C1 segment of cervical spinal cord (tissue), 14 donors: ENCODE measurements around the gene FAM163B.
"Not testable (repeated sequence)": the region's sequence is repeated elsewhere in the genome, so short reads cannot be mapped to it uniquely, and the experiment has no call there.

Source experiments
- DNase-seq, 14 donors: peaks; one replicate each; lab custom pipeline; 2025; lab: John Stamatoyannopoulos, UW

FAM163B gene

DNA sequence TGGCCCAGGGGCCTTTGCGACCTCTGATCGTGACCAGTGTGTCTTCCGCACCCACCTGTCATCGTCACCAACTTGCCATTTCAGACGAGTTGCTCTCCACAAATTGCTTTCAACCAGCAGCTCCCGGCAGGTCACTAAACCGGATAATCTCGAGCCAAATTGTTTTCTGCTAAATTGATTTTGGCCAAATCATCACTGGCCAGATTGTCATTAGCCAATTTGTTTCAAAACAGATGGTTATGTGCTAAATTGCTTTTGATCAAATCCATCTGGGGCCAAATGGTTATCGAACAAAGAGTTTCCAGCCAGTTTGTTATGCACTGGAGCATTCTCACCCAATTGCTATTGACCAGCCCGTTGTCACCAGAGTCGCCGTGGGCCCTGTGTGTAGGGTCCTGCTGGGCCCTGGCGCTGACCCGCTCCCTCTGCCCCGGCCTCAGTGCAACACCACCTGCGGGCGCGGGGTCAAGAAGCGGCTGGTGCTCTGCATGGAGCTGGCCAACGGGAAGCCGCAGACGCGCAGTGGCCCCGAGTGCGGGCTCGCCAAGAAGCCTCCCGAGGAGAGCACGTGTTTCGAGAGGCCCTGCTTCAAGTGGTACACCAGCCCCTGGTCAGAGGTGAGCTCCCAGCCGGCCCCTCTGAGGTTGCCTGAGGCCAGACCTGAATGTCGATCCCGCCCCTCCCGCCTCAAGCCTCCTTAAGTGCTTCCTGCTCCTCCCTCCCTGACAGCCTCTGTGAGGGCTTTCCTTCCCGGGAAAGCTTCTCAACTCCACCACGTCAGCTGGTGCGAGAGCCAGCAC lies 39.1 kb downstream of the FAM163B start:
- DNase-seq, result peak in 1 of 14 donors; percentile 77

DNA sequence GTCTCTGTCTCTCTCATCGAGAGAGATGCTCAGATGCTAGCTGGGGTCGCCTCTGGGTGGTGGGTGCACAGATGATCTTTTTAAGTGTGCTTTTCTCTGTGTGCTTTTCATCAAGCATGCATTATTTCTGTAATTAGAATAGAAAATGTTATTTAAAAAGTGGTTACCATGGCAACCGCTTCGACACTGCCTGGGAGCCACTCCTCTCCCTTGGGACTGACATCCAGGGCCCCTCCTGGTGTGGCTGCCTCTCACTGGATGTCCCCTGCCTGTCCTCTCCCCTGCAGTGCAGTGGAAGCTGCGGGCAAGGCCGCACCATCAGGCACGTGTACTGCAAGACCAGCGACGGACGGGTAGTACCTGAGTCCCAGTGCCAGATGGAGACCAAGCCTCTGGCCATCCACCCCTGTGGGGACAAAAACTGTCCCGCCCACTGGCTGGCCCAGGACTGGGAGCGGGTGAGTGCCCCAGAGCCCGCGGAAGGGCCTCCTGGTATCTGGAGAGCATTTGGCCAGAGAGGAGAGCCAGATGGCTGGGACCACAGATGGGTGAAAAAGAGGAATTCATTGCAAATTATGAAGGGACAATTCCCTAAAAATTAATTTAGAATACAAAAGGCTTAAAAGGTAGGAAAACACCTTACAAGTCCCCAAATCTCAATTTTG lies 39.9 kb downstream of the FAM163B start:
- DNase-seq, result peak in 1 of 14 donors; percentile 46

DNA sequence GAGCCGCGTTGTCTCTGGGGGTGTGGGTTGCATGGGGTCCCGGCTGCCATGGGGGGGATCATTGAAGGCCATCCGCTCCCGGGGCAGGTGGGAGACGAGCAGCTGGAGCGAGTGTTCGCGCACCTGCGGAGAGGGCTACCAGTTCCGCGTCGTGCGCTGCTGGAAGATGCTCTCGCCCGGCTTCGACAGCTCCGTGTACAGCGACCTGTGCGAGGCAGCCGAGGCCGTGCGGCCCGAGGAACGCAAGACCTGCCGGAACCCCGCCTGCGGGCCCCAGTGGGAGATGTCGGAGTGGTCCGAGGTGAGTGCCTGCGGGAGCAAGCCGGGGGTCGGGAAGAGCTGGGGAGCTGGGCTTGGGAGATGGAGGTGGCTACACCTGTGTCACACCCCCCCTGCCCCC lies 41.0 kb downstream of the FAM163B start:
- no peak for DNase-seq

DNA sequence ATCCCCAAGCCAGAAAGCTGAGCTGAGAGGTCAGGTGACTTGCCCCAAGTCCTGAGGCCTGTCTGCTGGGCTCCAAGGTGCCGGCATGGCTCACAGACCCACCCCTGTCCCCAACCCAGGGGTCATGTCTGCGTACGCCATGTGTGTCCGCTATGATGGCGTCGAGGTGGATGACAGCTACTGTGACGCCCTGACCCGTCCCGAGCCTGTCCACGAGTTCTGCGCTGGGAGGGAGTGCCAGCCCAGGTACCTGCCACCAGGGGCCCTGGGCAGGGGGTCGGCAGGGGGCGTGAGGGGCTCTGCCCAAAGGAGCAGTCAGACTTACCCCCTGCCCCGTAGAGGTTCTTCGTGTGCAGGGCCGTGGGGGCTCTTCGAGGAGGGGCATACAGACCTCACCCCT lies 42.4 kb downstream of the FAM163B start:
- DNase-seq, result no peak

DNA sequence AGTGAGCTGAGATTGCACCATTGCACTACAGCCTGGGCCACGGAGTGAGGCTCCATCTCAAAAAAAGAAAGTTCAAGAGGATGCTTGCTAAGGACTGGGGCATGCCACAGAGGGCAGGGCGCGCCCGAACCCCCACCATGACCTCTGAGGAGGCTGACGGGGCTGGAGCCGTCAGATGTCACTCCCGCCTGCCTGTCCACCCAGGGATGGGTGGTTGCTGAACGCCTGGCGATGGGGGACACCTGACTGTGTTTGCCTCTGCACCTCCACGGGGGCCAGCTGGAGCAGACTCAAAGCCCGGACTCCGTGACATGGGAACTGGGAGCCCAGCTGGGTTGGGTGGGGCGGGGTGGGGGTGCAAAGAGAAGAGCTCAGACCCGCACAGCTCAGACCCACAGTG lies 42.8 kb downstream of the FAM163B start:
- DNase-seq, result no peak

DNA sequence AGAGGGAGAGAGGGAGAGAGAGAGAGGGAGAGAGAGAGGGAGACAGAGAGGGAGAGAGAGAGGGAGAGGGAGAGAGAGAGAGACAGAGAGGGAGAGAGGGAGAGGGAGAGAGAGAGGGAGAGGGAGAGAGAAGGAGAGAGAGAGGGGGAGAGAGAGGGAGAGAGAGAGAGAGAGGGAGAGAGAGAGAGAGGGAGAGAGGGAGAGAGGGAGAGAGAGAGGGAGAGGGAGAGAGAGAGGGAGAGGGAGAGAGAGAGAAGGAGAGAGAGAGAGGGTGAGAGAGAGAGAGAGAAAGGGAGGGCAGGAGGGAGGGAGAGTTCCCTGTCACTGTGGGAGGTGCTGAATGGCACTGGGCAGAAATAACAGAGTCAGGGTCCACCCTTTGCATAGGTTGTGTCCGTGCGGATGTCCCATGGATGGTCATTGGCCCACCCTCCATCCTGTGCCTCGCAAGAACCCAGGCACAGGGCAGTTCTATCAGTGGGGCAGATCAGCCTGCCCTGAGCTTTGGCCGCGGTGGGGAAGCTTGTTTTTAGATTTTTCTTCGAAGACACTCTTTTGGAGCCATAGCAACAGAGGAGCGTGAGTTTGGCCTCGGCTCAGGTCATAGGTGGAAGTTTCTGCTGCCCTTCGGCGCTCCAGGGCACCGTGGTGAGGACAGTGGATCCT lies 44.6 kb downstream of the FAM163B start:
- no peak for DNase-seq

DNA sequence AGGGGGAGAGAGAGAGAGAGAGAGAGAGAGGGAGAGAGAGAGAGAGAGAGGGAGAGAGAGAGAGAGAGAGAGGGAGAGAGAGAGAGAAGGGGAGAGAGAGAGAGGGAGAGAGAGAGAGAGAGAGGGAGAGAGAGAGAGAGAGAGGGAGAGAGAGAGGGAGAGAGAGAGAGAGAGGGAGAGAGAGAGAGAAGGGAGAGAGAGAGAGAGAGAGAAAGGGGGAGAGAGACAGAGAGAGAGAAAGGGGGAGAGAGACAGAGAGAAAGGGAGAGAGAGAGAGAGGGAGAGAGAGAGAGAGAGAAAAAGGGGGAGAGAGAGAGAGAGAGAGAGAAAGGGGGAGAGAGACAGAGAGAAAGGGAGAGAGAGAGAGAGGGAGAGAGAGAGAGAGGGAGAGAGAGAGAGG lies 45.4 kb downstream of the FAM163B start:
- not testable (repeated sequence) for DNase-seq

DNA sequence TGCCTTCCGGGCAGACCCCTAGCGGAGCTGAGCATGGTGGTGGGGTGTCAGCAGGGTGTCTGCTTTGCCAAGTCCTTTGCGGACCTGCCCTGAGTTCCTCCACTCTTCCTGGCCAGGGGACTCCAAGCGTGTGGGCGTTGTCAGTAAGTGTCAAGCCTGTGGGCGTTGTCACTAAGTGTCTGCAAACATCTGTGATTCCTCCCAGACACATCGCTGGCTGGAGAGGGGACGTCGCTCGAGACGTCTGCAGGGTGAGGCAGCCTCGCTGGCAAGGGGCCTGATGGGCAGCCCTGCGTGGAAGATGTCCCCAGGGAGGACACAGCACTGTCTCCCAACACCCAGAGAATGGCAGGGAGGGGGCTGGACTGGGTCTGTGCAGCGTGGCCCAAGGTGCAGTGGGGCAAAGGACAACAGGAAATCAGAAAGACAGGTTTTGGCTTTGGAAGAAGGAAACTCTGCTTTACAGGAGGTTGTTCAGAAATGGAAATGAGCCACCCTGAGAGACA lies 45.8 kb downstream of the FAM163B start:
- no peak for DNase-seq

DNA sequence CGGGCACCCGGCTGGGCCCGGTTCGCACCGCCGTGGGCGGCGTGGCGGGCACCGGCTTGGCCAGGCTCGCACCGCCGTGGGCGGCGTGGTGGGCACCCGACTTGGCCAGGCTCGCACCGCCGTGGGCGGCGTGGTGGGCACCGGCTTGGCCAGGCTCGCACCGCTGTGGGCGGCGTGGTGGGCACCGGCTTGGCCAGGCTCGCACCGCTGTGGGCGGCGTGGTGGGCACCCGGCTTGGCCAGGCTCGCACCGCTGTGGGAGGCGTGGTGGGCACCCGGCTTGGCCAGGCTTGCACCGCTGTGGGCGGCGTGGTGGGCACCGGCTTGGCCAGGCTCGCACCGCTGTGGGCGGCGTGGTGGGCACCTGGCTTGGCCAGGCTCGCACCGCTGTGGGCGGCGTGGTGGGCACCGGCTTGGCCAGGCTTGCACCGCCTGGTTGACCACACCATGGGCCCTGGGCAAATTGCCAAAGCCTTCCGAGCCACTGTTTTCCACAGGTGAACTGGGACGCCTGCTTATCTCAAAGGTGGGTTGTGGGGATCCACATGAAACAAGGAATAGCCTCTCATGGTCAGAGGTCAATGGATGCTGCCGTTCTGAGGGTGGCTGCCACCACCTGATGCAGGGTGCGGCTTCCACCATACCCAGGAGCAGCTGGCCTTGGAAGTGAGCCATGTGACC lies 46.4 kb downstream of the FAM163B start:
- no peak for DNase-seq

DNA sequence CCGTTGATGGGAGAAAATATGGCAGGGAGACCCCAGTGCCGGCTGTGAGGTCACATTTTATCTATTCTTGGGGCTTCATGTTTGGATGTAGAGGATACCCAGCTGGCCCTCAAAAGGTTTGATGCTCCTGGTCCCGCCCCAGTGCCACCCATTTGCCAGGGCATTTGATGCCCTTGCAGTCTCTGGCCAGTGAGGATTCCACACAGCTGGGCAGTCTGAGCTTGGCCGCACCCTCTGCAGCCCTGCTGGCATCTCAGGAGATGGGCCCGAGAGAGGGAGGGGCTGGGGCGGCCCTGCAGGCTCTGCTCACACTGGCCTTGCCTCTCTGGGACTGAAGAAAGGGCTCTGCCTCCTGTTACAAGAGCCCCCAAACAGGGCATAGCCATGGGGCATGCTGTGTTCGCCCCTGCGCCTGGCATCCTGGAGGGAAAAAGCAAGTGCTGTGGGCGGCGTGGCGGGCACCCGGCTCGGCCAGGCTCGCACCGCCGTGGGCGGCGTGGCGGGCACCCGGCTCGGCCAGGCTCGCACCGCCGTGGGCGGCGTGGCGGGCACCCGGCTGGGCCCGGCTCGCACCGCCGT lies 47.1 kb downstream of the FAM163B start:
- no peak for DNase-seq

DNA sequence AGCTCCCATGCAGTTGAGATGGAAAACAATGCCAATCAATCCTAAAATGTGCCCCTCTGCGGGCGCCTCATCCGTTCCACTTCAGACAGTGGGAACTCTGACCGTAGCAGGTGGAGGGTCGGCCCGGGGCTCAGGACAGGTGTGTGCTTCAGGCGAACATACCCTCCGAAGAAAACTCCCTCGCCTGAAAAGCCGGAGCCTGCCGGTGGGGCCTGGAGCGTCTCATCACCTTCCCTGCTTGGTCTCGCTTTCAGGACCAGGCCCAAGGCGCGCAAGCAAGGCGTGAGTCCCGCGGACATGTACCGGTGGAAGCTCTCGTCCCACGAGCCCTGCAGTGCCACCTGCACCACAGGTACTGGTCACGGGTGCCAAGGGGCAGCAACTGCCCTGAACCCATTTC lies 48.2 kb downstream of the FAM163B start:
- no peak for DNase-seq

DNA sequence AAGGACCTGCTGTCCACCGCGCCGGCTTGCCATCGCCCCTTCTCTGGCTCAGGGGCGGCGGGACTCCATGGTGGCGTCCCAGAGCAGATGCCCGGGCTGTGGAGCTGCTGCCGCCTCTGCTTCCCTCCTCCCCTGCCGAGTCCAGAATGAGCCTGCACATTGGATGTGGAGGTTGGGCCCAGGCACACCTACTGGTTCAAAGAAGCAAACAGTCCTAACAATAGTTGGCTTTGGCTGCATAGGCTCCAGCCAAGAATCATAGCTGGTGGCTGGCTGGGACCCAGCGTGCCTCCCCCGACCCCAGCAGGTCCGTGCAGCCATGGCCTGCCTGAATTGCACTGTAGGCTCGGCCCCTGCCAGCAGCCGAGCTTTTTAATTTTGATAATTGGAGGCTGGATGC lies 48.9 kb downstream of the FAM163B start:
- DNase-seq, result no peak

DNA sequence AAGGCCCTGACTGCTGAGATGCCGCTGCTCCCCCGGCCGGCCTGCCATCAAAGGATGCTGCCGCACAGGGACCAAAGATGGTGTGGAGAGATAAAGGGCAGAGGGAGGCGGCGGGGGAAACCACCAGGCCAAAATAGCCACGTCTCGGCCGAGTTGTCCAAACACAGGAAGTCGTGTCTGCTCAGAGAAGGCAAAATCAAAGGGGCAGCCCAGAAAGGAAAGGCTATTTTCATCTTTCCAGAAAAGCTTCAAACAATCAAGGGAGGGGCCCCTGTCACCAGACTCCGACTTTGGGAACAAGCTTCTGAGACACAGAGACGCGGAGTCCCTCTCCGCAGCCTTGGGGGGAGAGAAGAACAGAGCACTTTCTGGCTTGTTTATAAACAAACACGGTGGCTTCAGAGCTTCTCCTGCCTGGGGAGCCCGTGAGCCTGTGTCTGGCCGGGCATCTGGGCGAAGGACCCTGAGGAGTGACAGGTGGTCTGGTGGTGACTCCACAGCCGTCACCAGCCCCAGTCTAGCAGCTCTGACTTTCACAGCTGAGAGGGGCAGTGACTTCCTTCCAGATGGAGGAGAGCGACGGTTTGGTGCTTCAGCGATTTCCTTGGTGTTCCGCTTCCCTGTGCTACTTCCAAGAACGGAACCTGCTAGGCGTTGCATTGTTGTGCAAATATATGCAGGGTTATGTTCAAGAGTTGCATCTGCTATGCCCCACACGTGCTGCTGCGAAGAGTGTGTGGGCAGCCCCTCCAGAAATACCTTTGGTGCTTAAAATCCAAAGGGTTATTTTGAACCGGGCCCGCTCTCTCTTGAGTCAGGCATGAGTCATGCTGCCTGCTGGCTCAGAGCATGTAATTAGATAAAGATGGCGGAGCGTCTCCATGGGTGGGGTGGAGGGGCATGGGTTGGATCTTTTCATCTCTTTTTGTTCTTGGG lies 50.7 kb downstream of the FAM163B start:
- peak in 3 of 14 donors; percentile 40 to 58 (median 48) for DNase-seq

DNA sequence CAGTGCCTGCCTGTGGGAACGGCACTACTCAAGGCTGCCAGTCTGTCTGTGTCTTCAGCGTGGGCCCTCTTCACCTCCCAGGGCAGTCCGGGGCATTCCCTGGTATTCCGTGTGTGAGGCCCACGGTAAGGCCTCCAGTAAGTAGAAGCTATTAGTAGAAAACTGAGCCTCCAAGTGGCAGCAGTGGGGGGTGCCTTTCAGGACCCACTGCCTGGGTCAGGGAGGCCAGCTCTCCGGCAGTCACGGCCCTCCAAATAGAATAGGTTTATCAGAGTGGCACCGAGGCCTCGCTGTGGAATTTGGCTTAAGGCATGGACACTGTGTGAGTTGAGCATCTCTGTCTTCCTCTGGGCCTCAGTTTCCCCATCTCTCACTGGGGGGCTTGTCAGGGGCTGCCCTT lies 51.6 kb downstream of the FAM163B start:
- no peak for DNase-seq

DNA sequence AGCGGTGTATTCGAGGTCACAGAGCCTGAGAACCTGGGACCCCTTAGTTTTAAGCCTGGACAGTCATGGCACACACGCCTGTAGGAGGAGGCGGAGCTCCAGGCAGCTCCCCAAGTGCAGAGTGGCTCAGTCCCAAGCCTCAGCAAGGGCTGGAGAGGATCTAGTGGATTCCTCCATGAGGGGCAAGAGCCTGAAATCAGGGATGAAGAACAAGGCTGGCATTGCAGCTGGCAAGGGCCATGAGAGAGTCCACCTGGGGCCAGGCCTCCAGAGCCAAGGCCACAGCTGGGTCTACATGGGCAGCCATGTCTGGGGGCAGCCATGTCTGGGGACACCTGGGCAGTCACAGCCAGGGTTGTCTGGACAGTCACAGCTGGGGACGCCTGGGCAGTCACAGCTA lies 52.8 kb downstream of the FAM163B start:
- no peak for DNase-seq

DNA sequence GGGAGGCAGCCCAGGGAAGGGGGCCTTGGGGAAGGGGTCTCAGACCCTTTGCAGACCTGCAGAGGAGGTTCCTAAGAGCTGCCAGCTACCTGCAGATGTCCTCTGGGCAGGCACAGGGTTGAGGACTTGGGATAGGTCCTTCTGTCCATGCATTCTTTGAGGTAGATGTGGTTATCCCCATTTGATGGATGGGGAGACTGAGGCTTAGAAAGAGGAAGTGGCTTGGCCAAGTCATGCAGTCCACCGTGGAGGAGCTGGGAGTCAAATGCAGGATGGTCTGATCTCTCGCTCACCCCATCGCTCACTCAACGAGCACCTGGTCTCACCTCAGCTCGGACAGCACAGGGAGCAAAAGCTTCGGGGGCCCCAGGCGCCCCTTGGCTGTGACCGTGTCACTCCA lies 54.5 kb downstream of the FAM163B start:
- no peak for DNase-seq

DNA sequence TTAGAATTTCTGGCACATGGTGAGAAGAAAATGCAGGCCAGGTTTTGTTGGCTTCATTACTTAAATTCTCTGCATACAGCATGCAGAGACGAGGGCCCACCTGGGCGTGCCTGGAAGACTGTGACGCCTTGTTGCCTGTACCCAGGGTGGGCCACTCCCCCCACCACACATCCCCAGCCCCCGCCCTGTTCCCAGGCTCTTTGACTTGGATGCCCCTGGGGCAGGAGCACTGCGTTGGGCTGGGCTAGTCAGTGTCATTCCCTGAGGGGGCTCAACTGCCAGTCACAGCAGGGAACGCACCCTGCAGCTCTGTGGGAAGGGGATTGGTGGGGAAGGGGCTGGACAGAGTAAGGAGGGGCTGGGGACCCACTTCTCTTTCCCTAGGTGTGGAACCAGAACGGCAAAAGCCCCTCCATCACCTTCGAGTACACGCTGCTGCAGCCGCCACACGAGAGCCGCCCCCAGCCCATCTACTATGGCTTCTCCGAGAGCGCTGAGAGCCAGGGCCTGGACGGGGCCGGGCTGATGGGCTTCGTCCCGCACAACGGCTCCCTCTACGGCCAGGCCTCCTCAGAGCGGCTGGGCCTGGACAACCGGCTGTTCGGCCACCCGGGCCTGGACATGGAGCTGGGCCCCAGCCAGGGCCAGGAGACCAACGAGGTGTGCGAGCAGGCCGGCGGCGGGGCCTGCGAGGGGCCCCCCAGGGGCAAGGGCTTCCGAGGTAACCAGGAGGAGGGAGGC lies 55.0 kb downstream of the FAM163B start:
- DNase-seq, result no peak

DNA sequence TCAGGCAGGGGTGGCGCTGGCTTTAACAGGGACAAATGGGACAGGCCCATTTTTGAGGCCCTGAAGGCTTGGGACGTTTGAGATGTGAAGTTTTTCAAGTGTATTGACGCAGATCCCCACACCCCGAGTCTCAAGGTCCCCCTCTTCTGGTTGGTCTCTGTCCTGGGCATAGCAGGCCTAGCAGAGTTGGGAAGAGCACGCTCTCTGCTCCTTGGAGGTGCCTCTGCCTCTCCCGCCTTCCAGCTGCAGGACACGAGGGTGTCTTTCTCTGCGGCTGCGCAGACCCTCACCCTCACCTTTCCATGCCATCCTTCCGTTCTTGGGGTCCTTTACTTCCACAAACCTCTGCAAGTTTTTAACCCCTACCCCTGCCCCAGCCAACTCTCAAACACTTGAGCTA lies 56.1 kb downstream of the FAM163B start:
- DNase-seq, result no peak

DNA sequence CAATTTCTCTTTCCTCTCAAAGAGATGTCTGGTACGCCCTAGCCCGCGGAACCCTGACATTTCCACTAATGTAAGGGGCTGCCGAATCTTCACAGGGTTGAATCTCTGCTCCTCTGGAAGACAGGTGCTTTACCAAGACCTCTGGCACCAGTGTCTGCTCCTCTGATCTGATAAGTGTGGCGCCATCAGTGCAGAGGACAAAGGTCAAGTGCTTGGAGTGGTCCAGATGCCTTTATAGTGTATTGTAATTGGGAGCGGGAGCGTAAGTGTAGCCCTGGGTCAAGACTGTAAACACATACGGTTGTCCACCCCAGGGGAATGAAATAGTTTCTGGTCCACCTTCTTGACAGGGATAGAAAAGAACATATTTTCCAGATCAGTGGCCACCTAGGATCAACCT lies 57.0 kb downstream of the FAM163B start:
- no peak for DNase-seq

DNA sequence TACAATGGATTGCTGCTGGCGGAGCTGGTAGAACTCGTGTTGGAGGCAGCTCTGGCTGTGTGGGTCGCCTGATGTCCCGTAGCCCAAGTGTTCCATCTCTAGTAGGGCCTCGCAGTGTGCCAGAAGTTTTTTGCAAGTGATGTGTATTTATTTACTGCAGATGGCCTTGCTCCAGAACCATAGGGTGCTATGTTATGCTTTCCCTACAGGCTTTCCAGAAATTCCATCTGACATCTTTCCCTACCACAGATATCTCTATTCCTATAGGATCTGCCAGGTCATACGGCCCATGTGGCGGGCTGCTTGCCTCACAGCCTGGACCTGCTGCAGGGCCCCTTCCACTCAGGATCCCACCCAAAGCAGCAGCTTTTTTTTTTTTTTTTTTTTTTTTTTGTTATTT lies 57.7 kb downstream of the FAM163B start:
- DNase-seq, result no peak
